ENCODE data around the gene TMEM176B. TPM values are rescaled to one million over a fixed set of nuclear protein-coding genes. Genes with fewer than 3 reads are reported as not detected.

The TMEM176B gene
- total RNA-seq, 4 donors from 2014 or later, result 10.4 to 36.0 (median 18.9) TPM

DNA sequence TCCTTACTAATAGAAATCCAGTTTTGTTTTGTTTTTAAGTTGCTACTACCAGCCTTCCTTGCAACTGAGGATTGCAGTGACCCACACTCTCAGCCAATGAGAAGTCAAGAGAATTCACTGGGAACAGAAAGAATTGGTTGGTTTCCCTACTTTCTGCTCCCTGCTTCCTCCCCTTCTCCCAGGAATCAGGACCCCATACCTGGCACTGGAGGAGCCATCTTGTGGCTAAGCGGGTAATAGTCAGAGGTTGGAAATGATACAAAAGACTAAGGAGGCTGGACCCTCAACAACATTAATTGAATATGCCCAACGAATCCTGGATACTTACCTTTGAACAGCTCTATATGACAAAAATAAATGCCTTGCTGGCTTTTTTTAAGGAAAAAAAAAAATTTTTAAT is 6.7 kb upstream of the TMEM176B start:
- no peak overlapping the region for H3K27ac ChIP-seq
- WGBS, 2 donors, result 80 to 81% methylated on average over 2 of the region's 2 CpGs
- no peak overlapping the region for H3K4me3 ChIP-seq (replicated peaks in 1 of 3)
- no peaks in the 10 kb centered on the region for H3K36me3 ChIP-seq
- no peaks in the 10 kb centered on the region for H3K27me3 ChIP-seq
- intact Hi-C loops (cut with DNase I), result no loop called here
- DNase-seq, result no peak
- TF ChIP-seq, protein P1, sequence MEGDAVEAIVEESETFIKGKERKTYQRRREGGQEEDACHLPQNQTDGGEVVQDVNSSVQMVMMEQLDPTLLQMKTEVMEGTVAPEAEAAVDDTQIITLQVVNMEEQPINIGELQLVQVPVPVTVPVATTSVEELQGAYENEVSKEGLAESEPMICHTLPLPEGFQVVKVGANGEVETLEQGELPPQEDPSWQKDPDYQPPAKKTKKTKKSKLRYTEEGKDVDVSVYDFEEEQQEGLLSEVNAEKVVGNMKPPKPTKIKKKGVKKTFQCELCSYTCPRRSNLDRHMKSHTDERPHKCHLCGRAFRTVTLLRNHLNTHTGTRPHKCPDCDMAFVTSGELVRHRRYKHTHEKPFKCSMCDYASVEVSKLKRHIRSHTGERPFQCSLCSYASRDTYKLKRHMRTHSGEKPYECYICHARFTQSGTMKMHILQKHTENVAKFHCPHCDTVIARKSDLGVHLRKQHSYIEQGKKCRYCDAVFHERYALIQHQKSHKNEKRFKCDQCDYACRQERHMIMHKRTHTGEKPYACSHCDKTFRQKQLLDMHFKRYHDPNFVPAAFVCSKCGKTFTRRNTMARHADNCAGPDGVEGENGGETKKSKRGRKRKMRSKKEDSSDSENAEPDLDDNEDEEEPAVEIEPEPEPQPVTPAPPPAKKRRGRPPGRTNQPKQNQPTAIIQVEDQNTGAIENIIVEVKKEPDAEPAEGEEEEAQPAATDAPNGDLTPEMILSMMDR (IDR thresholded peaks at IDR 0.05), result no peak
- H3K4me1 ChIP-seq, result no peaks in the 10 kb centered on the region
- H3K9me3 ChIP-seq, result no peaks in the 10 kb centered on the region

DNA sequence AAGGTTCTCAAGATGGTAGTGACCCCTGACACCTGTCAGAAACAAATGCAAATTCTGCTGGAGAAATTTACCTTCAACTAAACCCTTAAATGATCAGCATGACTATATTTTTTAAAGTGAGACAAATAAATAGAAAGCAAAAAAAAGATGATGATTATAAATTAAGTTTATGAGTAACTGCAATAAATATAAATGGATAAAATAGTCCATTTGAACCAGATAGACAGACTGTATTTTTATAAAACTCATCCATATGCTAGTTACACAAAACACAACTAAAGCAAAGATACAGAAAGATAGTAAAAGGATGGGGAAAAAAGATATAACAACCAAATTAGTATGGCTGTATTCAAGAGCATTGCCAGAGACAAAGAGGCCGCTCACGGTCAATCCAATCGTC is 6.3 kb upstream of the TMEM176B start:
- no peak for DNase-seq
- intact Hi-C loops (cut with DNase I), result no loop called here
- no peaks in the 10 kb centered on the region for H3K4me1 ChIP-seq
- 96 to 97% methylated on average over 3 of the region's 3 CpGs for WGBS, 2 donors
- no peaks in the 10 kb centered on the region for H3K9me3 ChIP-seq
- no peak overlapping the region for H3K4me3 ChIP-seq (replicated peaks in 1 of 3)
- H3K27me3 ChIP-seq, result no peaks in the 10 kb centered on the region
- H3K27ac ChIP-seq, result no peak overlapping the region
- no peaks in the 10 kb centered on the region for H3K36me3 ChIP-seq
- no peak for TF ChIP-seq POLR2A (IDR thresholded peaks at IDR 0.05)
- TF ChIP-seq, protein P1 (IDR thresholded peaks at IDR 0.05), result no peak

DNA sequence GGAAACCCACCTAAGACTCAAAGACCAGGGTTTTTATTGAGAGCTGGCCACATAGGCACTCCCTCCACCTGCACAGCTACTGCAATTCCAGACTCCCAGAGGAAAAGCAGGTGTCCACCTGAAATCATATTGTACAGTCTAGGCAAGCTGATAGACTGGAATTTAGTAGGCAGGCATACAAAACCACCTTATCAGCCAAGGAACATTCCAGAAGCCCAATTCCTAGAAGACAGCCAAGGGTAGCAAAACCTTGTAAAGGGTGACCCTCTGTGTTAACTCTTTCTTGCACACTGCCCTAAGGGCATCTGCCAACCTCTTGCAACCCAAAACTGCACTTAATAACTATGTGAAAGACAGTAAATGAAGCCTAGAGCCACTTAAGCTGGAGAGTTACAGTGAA is 5.7 kb upstream of the TMEM176B start:
- intact Hi-C loops (cut with DNase I), result no loop called here
- H3K4me1 ChIP-seq, result peaks cover 0 to 2% of the 10 kb centered on the region in 2 donors
- H3K36me3 ChIP-seq, result no peaks in the 10 kb centered on the region
- H3K27ac ChIP-seq, result no peak overlapping the region
- H3K9me3 ChIP-seq, result no peaks in the 10 kb centered on the region
- no peak for TF ChIP-seq POLR2A (IDR thresholded peaks at IDR 0.05)
- TF ChIP-seq, protein P1 (IDR thresholded peaks at IDR 0.05), result no peak
- H3K27me3 ChIP-seq, result no peaks in the 10 kb centered on the region
- DNase-seq, result no peak
- no peak overlapping the region for H3K4me3 ChIP-seq (replicated peaks in 1 of 3)

DNA sequence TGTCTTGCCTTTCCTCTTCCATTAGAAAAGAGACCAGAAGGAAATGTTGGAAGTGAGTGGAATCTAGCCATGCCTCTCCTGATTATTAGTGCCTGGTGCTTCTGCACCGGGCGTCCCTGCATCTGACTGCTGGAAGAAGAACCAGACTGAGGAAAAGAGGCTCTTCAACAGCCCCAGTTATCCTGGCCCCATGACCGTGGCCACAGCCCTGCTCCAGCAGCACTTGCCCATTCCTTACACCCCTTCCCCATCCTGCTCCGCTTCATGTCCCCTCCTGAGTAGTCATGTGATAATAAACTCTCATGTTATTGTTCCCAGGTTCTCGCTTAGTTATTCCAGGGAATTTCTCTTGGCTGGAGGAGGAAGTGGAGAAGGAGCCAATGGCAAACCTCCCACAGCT is 4.6 kb upstream of the TMEM176B start:
- no peak overlapping the region for H3K27ac ChIP-seq
- whole genome bisulfite sequencing, 2 donors, result 88 to 91% methylated on average over 5 of the region's 5 CpGs
- H3K4me3 ChIP-seq (replicated peaks in 1 of 3), result no peak overlapping the region
- no peaks in the 10 kb centered on the region for H3K9me3 ChIP-seq
- peaks cover 7 to 13% of the 10 kb centered on the region in 2 donors for H3K4me1 ChIP-seq
- DNase-seq, result no peak
- TF ChIP-seq POLR2A (IDR thresholded peaks at IDR 0.05), result no peak
- TF ChIP-seq, protein P1 (IDR thresholded peaks at IDR 0.05), result no peak
- no peaks in the 10 kb centered on the region for H3K36me3 ChIP-seq
- H3K27me3 ChIP-seq, result no peaks in the 10 kb centered on the region
- intact Hi-C loops (cut with DNase I), result no loop called here

DNA sequence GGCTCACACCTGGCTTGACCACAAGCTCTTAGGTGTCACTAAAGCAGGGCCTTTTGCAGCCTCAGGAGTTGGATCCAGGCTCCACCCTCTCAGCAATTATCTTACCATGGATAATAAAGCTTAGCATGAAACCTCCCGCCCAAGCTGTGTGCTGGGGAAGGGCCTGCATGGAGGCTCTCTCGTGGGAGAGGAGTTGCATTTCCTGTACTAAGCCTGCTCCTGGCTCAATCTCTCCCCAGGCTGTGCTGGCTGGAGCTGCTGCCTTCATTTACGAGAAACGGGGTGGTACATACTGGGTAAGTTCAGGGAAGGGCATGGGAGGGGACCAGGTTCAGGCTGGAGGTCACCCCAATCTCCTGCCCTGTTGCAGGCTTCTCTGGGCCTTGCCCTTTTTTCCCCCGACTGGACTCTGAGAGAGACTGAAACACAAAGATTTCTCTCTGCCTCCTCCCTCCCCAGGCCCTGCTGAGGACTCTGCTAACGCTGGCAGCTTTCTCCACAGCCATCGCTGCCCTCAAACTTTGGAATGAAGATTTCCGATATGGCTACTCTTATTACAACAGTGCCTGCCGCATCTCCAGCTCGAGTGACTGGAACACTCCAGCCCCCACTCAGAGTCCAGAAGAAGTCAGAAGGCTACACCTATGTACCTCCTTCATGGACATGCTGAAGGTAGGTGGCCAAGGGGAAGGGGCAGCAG is 3.1 kb upstream of the TMEM176B start:
- intact Hi-C loops (cut with DNase I), result no loop called here
- 71 to 72% methylated on average over 10 of the region's 10 CpGs for WGBS, 2 donors
- TF ChIP-seq, protein P1 (IDR thresholded peaks at IDR 0.05), result no peak
- no peak for TF ChIP-seq POLR2A (IDR thresholded peaks at IDR 0.05)
- Histone ChIP-seq H3K36me3 (no peaks in the 10 kb centered on the region), H3K27me3 (no peaks in the 10 kb centered on the region), H3K4me3 (replicated peaks in 1 of 3) (no peak overlapping the region), H3K27ac (no peak overlapping the region), H3K4me1 (peaks cover 10 to 16% of the 10 kb centered on the region in 2 donors), H3K9me3 (no peaks in the 10 kb centered on the region)
- DNase-seq, result no peak

All from thyroid gland (tissue), 4 donors.